Cardiac ventricle fibroblast (primary cell): ENCODE results near the gene ATXN2. TPM values are rescaled to one million over a fixed set of nuclear protein-coding genes. Genes with fewer than 3 reads are reported as not detected.

Experiments
- total RNA-seq: library from RNA; depleted of rRNA; stranded (reverse); fragments of >200 nt; gene quantifications from 2 replicates; pipeline ENCODE4 v1.2.3, GENCODE V29; 2015

The ATXN2 gene, protein sequence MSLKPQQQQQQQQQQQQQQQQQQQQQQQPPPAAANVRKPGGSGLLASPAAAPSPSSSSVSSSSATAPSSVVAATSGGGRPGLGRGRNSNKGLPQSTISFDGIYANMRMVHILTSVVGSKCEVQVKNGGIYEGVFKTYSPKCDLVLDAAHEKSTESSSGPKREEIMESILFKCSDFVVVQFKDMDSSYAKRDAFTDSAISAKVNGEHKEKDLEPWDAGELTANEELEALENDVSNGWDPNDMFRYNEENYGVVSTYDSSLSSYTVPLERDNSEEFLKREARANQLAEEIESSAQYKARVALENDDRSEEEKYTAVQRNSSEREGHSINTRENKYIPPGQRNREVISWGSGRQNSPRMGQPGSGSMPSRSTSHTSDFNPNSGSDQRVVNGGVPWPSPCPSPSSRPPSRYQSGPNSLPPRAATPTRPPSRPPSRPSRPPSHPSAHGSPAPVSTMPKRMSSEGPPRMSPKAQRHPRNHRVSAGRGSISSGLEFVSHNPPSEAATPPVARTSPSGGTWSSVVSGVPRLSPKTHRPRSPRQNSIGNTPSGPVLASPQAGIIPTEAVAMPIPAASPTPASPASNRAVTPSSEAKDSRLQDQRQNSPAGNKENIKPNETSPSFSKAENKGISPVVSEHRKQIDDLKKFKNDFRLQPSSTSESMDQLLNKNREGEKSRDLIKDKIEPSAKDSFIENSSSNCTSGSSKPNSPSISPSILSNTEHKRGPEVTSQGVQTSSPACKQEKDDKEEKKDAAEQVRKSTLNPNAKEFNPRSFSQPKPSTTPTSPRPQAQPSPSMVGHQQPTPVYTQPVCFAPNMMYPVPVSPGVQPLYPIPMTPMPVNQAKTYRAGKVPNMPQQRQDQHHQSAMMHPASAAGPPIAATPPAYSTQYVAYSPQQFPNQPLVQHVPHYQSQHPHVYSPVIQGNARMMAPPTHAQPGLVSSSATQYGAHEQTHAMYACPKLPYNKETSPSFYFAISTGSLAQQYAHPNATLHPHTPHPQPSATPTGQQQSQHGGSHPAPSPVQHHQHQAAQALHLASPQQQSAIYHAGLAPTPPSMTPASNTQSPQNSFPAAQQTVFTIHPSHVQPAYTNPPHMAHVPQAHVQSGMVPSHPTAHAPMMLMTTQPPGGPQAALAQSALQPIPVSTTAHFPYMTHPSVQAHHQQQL
- 23.8 and 29.3 TPM in 2 replicates for total RNA-seq

DNA sequence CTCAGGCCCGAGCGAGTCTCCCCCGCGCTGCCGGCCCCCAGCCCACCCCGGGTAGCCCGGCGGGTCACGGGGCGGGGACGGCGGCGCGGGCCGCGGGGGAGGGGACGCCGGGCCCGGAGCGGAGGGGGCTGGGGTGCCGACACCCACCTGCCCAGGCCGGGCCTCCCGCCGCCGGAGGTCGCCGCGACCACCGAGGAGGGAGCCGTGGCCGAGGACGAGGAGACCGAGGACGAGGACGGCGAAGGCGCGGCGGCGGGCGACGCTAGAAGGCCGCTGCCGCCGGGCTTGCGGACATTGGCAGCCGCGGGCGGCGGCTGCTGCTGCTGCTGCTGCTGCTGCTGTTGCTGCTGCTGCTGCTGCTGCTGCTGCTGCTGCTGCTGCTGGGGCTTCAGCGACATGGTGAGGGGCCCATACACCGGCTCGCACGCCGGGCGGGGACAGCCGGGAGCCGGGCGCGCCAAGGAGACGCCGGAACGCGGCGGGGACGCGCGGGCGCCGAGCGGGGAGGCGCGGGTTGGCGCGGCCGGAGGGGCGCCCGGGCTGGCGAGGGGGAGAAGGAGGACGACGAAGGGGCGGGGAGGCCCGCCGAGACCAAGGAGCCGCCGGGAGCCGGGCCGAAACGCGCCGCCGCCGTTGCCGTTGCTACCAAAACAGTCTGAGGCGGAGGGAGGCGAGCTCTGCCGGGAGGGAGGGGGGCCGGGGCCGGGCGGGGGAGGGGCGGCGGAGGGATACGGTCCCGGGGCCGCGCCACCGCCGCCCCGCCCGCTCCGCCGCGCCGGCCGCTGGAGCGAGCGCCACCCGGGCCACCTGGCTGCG is at the start of gene ATXN2:
Gene ATXN2 (minus strand): TSS at position 679 of the 816 bp plus-strand sequence. CDS start 281 bp downstream, at position 398.

DNA sequence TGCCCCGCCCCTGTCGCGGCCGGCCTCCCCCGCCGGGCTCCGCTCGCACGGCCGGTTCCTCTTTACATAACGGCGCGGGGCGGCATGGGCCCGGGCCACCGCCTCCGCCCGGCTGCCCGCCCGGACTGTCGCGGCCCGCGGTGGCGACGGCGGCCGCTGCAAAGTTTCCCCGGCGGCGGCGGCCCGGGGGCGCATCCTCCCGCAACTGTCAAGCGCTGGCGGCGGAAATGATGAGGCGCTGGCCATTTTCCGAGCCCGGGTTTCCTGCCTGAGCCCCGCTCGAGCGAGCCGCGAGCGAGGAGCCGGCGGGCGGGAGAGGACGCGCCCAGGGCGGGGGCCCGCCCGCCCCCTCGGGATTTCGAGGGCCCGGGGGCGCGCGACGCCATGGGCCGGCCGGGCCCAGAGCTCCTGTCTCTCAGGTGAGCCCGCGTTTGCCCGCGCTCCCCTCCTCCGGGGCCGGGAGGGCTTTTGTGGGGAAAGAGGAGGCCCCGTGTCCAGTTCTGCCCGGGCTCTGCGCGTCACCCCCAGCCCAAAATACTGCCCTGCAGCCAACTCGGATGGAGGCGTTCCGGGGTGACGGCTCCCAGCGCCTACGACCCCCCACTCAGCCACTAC is 193.1 kb downstream of the ATXN2 start, which contains the start of gene SH2B3:
Gene SH2B3 (plus strand): TSS at position 65 of the 615 bp plus-strand sequence. CDS start 12,223 bp downstream, outside the sequence.

Other genes starting within 250 kb of the ATXN2 start
- 10.8 and 21.1 TPM in 2 replicates for gene PHETA1, start 230.2 kb downstream of the ATXN2 start, total RNA-seq
- gene SH2B3, start 193.4 kb downstream of the ATXN2 start, total RNA-seq = 25.9 and 27.6 TPM in 2 replicates
- gene BRAP, start 86.6 kb upstream of the ATXN2 start, total RNA-seq = 10.3 and 12.5 TPM in 2 replicates
- gene ACAD10, start 86.7 kb upstream of the ATXN2 start, total RNA-seq = 21.3 and 27.0 TPM in 2 replicates
- 36.0 and 51.7 TPM in 2 replicates for gene ALDH2, start 167.6 kb upstream of the ATXN2 start, total RNA-seq
- 22.2 and 29.2 TPM in 2 replicates for gene MAPKAPK5, start 242.9 kb upstream of the ATXN2 start, total RNA-seq